Testis (tissue), 2 donors: ENCODE results near the gene TMEM135.

Experiments used
- CTCF ChIP-seq, 3 experiments: fragments of 450-650 bp in 2 of 3; fragments of 200-600 bp in 1 of 3; sonication (generic) in 1 of 3; IDR thresholded peaks; one replicate each; pipeline ENCODE4 v1.5.1; 2016 to 2019; ENCODE audit warnings: antibody characterized with exemption in 3 of 3, mild to moderate bottlenecking in 2 of 3, moderate library complexity in 1 of 3
- POLR2A ChIP-seq: fragments of 450-650 bp; IDR thresholded peaks from one replicate; pipeline ENCODE4 v1.6.1; 2017; ENCODE audit warnings: antibody characterized with exemption, mild to moderate bottlenecking, moderate library complexity

DNA sequence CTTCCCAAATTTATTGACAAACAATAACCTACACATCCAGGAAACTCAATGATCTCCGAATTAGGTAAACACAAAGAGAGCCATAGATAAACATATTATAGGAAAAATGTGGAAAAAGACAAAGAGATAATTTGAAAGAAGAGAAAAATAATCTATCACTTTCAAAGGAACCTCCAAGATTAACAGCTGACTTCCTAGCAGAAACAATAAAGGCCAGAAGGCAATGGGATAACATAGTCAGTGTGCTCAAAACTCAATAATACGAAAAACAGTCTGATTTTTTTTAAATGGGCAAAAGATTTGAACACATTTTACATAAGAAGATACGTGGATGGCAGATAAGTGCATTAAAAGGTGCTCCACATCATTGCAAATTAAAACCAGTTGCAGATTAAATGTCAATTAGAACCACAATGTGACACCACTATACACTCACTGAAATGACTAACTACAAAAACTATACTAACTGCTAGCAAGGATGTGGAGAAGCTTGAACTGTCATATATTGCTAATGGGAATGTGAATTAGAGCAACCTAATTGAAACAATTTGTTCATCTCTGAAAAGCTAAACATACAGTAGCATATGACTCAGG, 300.4 kb downstream of the TMEM135 start:
- TF ChIP-seq CTCF (IDR thresholded peaks at IDR 0.05) (no peak), POLR2A (no peak)
